Activated B cell treated with CpG ODN at 0.5 μM for 24 hours (primary cell): ENCODE data around the gene ALDH6A1. TPM values are rescaled to one million over a fixed set of nuclear protein-coding genes. Genes with fewer than 3 reads are reported as not detected.

Experiments used
- ATAC-seq: fragments of 200-7000 bp; cut with Tn5 transposase; one replicate; pipeline ENCODE4 v1.10.0; 2021; ENCODE audit warnings: low read depth, mild to moderate bottlenecking, moderate library complexity
- CTCF ChIA-PET: fragments of 350-600 bp; sonication (Branson Sonifier 250); formaldehyde crosslinking; loops from one replicate; lab custom pipeline; 2021; ENCODE audit warnings: antibody characterized with exemption; lab: Charles Lee
- POLR2A ChIA-PET: fragments of 350-600 bp; sonication (Branson Sonifier 250); formaldehyde crosslinking; loops from one replicate; lab custom pipeline; 2021; ENCODE audit warnings: antibody characterized with exemption; lab: Charles Lee
- DNase-seq: peaks from one replicate; pipeline ENCODE4 v3.0.0; 2022
- H3K27ac Mint-ChIP-seq: one replicate; pipeline ENCODE4 v1.8.0; 2020; ENCODE audit warnings: mixed read lengths
- H3K27me3 Mint-ChIP-seq: one replicate; pipeline ENCODE4 v1.8.0; 2021; ENCODE audit warnings: mixed read lengths
- H3K36me3 Mint-ChIP-seq: one replicate; pipeline ENCODE4 v1.8.0; 2021; ENCODE audit warnings: low read depth, mixed read lengths
- H3K4me1 Mint-ChIP-seq: one replicate; pipeline ENCODE4 v1.8.0; 2021; ENCODE audit warnings: mixed read lengths
- H3K4me3 Mint-ChIP-seq: one replicate; pipeline ENCODE4 v1.8.0; 2020; ENCODE audit warnings: mild to moderate bottlenecking, mixed read lengths
- H3K9me3 Mint-ChIP-seq: one replicate; pipeline ENCODE4 v1.8.0; 2020; ENCODE audit warnings: mixed read lengths
- intact Hi-C: fragments of 100-400 bp; cut with micrococcal nuclease; formaldehyde crosslinking; loops from one replicate; pipeline ENCODE4 v1.15.1; 2024
- total RNA-seq: library from RNA; stranded (reverse); gene quantifications from 2 replicates; pipeline ENCODE4 v1.2.3, GENCODE V29; 2022
- TF ChIP-seq, protein P1 (sequence below): fragments of 200-600 bp; IDR thresholded peaks from one replicate; pipeline ENCODE4 v1.8.0; 2022; ENCODE audit warnings: antibody characterized with exemption, mild to moderate bottlenecking

ALDH6A1 gene
- total RNA-seq, 1 donor from 2014 or later = 11.5 TPM

DNA sequence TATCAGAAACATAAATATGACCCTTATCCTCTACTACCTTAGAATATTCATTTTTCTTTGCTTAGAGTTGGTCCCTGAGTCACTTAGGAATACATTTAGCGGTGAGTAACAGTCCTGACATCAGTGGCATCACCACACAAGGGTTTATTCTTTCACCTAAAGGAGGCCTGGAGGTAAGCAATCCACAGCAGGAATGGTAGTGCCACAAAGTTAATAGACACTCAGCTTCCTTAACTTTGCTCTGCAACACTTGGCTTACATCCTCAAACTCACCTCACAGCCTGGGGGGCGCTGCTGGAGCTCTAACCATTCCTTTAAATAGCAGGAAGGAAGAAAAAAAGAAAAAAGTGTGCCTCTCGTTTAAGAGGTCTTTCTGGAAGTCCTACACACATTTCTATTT, 36.0 kb downstream of the ALDH6A1 start:
- no peaks in the 10 kb centered on the region for H3K9me3 Mint-ChIP-seq
- ChIA-PET POLR2A (interaction anchor here (0.6 kb wide), 1 partner anchor 922 kb away, joined by 4 read pairs; no protein-coding TSS in a partner anchor), CTCF (no interaction called here)
- TF ChIP-seq, protein P1, sequence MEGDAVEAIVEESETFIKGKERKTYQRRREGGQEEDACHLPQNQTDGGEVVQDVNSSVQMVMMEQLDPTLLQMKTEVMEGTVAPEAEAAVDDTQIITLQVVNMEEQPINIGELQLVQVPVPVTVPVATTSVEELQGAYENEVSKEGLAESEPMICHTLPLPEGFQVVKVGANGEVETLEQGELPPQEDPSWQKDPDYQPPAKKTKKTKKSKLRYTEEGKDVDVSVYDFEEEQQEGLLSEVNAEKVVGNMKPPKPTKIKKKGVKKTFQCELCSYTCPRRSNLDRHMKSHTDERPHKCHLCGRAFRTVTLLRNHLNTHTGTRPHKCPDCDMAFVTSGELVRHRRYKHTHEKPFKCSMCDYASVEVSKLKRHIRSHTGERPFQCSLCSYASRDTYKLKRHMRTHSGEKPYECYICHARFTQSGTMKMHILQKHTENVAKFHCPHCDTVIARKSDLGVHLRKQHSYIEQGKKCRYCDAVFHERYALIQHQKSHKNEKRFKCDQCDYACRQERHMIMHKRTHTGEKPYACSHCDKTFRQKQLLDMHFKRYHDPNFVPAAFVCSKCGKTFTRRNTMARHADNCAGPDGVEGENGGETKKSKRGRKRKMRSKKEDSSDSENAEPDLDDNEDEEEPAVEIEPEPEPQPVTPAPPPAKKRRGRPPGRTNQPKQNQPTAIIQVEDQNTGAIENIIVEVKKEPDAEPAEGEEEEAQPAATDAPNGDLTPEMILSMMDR = no peak
- H3K27me3 Mint-ChIP-seq = no peaks in the 10 kb centered on the region
- H3K4me1 Mint-ChIP-seq = peaks cover 10% of the 10 kb centered on the region
- intact Hi-C loops = no loop called here
- no peak overlapping the region for H3K4me3 Mint-ChIP-seq
- H3K27ac Mint-ChIP-seq = no peak overlapping the region
- no peaks in the 10 kb centered on the region for H3K36me3 Mint-ChIP-seq
- no peak for ATAC-seq
- DNase-seq = no peak

DNA sequence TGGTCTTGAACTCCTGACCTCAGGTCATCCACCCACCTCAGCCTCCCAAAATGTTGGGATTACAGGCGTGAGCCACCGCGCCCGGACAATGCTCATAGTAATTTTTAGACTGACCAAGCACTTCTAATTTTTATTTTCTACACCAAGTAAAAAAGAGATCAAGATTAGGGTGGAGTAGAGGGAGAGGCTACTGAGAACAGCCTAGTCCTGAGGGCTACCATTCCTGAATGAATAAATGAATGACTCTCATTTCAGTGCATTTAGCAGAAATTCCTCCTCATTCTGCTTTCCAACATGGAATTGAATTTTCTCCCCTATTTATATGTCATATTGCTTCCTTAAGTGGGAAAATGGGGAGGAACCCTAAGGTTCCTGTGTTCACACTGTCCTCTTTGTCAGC, 38.7 kb downstream of the ALDH6A1 start:
- intact Hi-C loops = no loop called here
- CTCF ChIA-PET = no interaction called here
- DNase-seq (no peak), ATAC-seq (no peak)
- H3K4me1 Mint-ChIP-seq = peaks cover 10% of the 10 kb centered on the region
- H3K4me3 Mint-ChIP-seq = no peak overlapping the region
- POLR2A ChIA-PET = no interaction called here
- no peaks in the 10 kb centered on the region for H3K36me3 Mint-ChIP-seq
- TF ChIP-seq, protein P1 = no peak
- H3K27ac Mint-ChIP-seq = no peak overlapping the region
- no peaks in the 10 kb centered on the region for H3K9me3 Mint-ChIP-seq
- no peaks in the 10 kb centered on the region for H3K27me3 Mint-ChIP-seq

DNA sequence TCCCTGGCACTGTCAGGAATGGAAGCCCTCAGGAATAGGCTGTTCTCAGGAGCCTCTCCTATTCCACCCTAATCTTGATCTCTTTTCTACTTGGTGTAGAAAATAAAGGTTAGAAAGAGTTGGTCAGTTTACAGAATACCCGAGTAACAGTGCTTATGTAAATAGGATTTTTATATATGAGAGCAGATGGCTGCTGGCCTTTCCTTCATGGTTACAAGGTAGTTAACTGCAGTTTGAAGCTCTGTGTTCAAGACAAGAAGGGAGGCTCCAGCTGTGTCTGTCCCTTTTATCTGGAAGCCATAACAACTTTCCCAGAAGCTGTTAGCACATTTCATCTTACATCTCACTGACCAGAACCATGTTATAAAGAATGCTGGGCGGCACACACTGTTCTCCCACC, 42.0 kb downstream of the ALDH6A1 start:
- TF ChIP-seq, protein P1 = no peak
- Mint-ChIP-seq H3K4me1 (no peaks in the 10 kb centered on the region), H3K27me3 (no peaks in the 10 kb centered on the region), H3K36me3 (no peaks in the 10 kb centered on the region), H3K9me3 (no peaks in the 10 kb centered on the region), H3K27ac (no peak overlapping the region), H3K4me3 (no peak overlapping the region)
- ATAC-seq = no peak
- DNase-seq = no peak
- intact Hi-C loops = no loop called here
- CTCF ChIA-PET = interaction anchor here (0.7 kb wide), 1 partner anchor 98 kb away, joined by 3 read pairs; no protein-coding TSS in a partner anchor
- POLR2A ChIA-PET = no interaction called here

DNA sequence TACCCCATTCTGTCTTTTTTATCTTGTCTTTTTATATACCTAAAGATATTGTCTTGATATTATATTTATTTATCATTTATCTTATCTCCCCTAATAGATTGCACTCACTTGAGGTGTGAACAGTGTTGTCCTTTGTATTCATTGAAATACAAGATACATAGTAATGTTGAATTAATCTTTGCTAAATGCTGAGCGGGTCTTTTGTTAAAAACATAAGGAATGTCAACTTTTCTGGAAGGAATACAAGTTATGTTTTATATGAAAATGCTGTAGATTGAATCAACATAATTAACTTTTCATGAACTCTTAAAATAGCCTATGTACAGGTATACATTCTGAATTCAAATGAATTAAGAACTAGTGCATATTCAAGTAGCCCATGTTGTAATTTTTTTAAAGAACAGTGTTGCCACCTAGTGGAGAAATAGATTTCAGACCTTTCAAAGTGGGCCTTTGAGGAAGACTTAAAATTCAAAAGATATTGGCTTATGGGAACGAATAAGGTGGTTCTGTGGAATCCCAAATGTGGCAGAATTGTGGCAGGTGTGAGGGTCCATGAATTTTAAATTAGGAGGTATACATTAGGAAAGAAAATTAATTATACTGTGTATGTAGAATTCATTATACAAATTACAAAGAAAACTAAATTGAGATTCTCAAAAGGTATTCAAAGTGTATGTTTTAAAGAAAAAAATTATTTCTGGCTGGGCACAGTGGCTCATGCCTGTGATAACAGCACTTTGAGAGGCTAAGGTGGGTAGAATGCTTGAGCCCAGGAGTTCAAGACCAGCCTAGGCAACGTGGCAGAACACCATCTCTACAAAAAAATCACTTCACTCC, 46.0 kb downstream of the ALDH6A1 start:
- H3K27me3 Mint-ChIP-seq = no peaks in the 10 kb centered on the region
- no peaks in the 10 kb centered on the region for H3K4me1 Mint-ChIP-seq
- DNase-seq = no peak
- no peaks in the 10 kb centered on the region for H3K9me3 Mint-ChIP-seq
- TF ChIP-seq, protein P1 = peak; percentile 91
- POLR2A ChIA-PET = no interaction called here
- ATAC-seq = no peak
- no peak overlapping the region for H3K27ac Mint-ChIP-seq
- H3K4me3 Mint-ChIP-seq = no peak overlapping the region
- intact Hi-C loops = loop anchor here (2.0 to 5.0 kb wide), 2 partner anchors 309 to 531 kb away; no protein-coding TSS in a partner anchor
- CTCF ChIA-PET = no interaction called here
- H3K36me3 Mint-ChIP-seq = no peaks in the 10 kb centered on the region

DNA sequence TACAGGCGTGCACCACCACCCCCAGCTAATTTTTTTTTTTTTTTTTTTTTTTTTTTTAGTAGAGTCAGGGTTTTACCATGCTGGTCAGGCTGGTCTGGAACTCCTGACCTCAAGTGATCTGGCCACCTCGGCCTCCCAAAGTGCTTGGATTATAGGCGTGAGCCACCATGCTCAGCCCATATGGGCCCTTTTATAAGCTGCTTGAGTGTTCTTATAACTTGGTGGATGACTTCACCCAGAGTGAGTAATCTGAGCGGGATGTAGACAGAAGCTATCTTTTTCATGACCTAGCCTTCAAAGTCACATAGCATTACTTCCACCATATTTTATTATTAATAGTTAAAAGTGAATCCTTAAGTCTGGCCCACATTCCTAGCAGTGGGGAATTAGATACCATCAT, 48.7 kb downstream of the ALDH6A1 start:
- CTCF ChIA-PET = interaction anchor here (0.7 kb wide), 1 partner anchor 99 kb away, joined by 3 read pairs; no protein-coding TSS in a partner anchor
- DNase-seq (no peak), ATAC-seq (no peak)
- intact Hi-C loops = loop anchor here (5.0 kb wide), 1 partner anchor 528 kb away; no protein-coding TSS in a partner anchor
- H3K4me1 Mint-ChIP-seq = no peaks in the 10 kb centered on the region
- no peaks in the 10 kb centered on the region for H3K9me3 Mint-ChIP-seq
- no peak overlapping the region for H3K27ac Mint-ChIP-seq
- no peaks in the 10 kb centered on the region for H3K36me3 Mint-ChIP-seq
- POLR2A ChIA-PET = interaction anchor here (0.7 kb wide), 1 partner anchor 1924 kb away, joined by 4 read pairs; no protein-coding TSS in a partner anchor
- TF ChIP-seq, protein P1 = no peak
- H3K4me3 Mint-ChIP-seq = no peak overlapping the region
- H3K27me3 Mint-ChIP-seq = no peaks in the 10 kb centered on the region
